Measurements from ENCODE around the gene C16orf74. TPM values are rescaled to one million over a fixed set of nuclear protein-coding genes. Genes with fewer than 3 reads are reported as not detected.

The C16orf74 gene
- total and polyA plus RNA-seq, 2 of the 8 experiments (the other 6 are each of a cell fraction or from before 2014, with no cell fraction given) = 7.3 to 9.3 TPM

DNA sequence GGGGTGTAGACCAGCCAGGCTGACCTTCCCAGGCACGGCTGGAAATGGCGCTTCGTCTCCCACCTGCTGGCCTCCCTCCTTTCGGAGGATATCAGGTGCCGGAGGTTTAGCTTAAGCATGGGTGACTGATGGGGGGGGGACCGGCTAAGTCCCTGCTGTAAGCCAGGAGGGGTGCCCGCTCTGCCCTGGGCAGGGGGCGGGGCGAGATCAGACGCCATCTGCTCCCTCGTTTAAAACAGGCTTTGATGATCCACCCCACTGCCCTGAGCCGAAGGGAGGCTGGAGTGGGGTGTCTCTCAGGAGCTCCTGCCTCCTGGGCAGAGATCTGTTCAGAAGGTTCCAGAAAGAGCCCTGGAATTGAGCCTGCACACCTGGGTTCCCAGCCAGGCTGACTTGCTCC, 26.0 kb downstream of the C16orf74 start:
- no peaks in the 10 kb centered on the region for H3K23me2 ChIP-seq (ENCODE audit: low read depth, low read length)
- POLR2A ChIA-PET (ENCODE audit: partially characterized antibody) = interaction anchor here (0.6 to 1.3 kb wide), 3 partner anchors 9 to 42 kb away, joined by 3 read pairs; no protein-coding TSS in a partner anchor
- H3K79me1 ChIP-seq (ENCODE audit: low read depth, low read length) = no peaks in the 10 kb centered on the region
- no peak overlapping the region for H2AFZ ChIP-seq (ENCODE audit: low read length)
- CTCF ChIA-PET (ENCODE audit: partially characterized antibody) = interaction anchor here (0.6 to 20.7 kb wide), 8 partner anchors 9 to 262 kb away, joined by 3 to 620 read pairs (median 3); partner anchors contain the start of gene GINS2
- no peak overlapping the region for H3K9ac ChIP-seq (replicated peaks in 1 of 4; ENCODE audit: extremely low read depth in 1 of 4, low read depth in 3 of 4, low read length in 3 of 4)
- H2BK12ac ChIP-seq (ENCODE audit: low read depth, low read length) = no peak overlapping the region
- DNase-seq (ENCODE audit: low read depth in 1 of 2, low spot score in 2 of 2) (no peak), FAIRE-seq (no peak)
- H2BK120ac ChIP-seq (replicated peaks; ENCODE audit: low read depth, low read length) = no peak overlapping the region
- no peak overlapping the region for H3K4me2 ChIP-seq (ENCODE audit: insufficient read depth in 1 of 2, low read depth in 2 of 2, low read length in 2 of 2)
- no peak overlapping the region for H2BK20ac ChIP-seq (ENCODE audit: low read length)
- no peak overlapping the region for H4K91ac ChIP-seq (replicated peaks; ENCODE audit: insufficient read length, low read length)
- no peak overlapping the region for H2BK15ac ChIP-seq (ENCODE audit: low read length)
- peaks cover 2 to 7% of the 10 kb centered on the region in 2 experiments for H4K20me1 ChIP-seq (replicated peaks in 1 of 2; ENCODE audit: control insufficient read depth in 1 of 2, insufficient read depth in 2 of 2, low read length in 2 of 2)
- no peak overlapping the region for H2AK5ac ChIP-seq (ENCODE audit: low read depth, low read length)
- no peaks in the 10 kb centered on the region for H3K79me2 ChIP-seq (ENCODE audit: control insufficient read depth in 1 of 2, insufficient read depth in 2 of 2, low read length in 2 of 2)
- H3K36me3 ChIP-seq (ENCODE audit: control insufficient read depth in 2 of 4, insufficient read depth in 4 of 4, low read length in 3 of 4) = no peaks in the 10 kb centered on the region
- no peak overlapping the region for H3K27ac ChIP-seq (ENCODE audit: low read depth, low read length)
- H3K18ac ChIP-seq (ENCODE audit: extremely low read depth, low read length) = no peak overlapping the region
- no peak overlapping the region for H4K5ac ChIP-seq (ENCODE audit: insufficient read length, low read depth, low read length)
- H3K23ac ChIP-seq (ENCODE audit: insufficient read length) = no peak overlapping the region
- no peak overlapping the region for H3K14ac ChIP-seq (ENCODE audit: insufficient read length)
- no peak overlapping the region for H3K56ac ChIP-seq (replicated peaks; ENCODE audit: insufficient read length, low read depth, low read length)
- no peak overlapping the region for H4K8ac ChIP-seq (ENCODE audit: extremely low read depth, insufficient read depth, low read length)
- no peak overlapping the region for H2BK5ac ChIP-seq (ENCODE audit: low read depth, low read length)
- no peak overlapping the region for H3K4me3 ChIP-seq (ENCODE audit: extremely low read depth in 1 of 4, insufficient read depth in 2 of 4, low read depth in 3 of 4, low read length in 4 of 4)
- H3K27me3 ChIP-seq (replicated peaks in 1 of 4; ENCODE audit: control insufficient read depth in 3 of 4, extremely low read depth in 1 of 4, insufficient read depth in 3 of 4, low read length in 3 of 4) = no peaks in the 10 kb centered on the region; a peak in 1 of 7 replicates
- 91% methylated on average over 12 of the region's 12 CpGs; no CpG with 5 or more reads in 1 of the 2 experiments for WGBS, 2 experiments (ENCODE audit: extremely low coverage in 1 of 2, insufficient coverage in 1 of 2, insufficient read length in 1 of 2, insufficient replicate concordance in 2 of 2, low coverage in 1 of 2, low lambda C conversion rate in 2 of 2, missing lambda C conversion rate in 1 of 2)
- H3K9me3 ChIP-seq (ENCODE audit: insufficient read depth in 2 of 2, low read depth in 1 of 2, low read length in 1 of 2) = no peaks in the 10 kb centered on the region
- no peak overlapping the region for H3K4ac ChIP-seq (replicated peaks; ENCODE audit: insufficient read length, low read depth, low read length)
- peaks cover 0 to 4% (median 1%) of the 10 kb centered on the region in 4 experiments; a peak in 3 of 7 replicates for H3K4me1 ChIP-seq (replicated peaks in 1 of 4; ENCODE audit: control insufficient read depth in 3 of 4, insufficient read depth in 4 of 4, low read length in 3 of 4)
- TF ChIP-seq POLR2AphosphoS5 (IDR thresholded peaks at IDR 0.05; ENCODE audit: low read depth, low read length) (no peak), CBX8 (IDR thresholded peaks at IDR 0.05; ENCODE audit: borderline replicate concordance, low read depth, low read length) (no peak), TEAD4 (IDR thresholded peaks at IDR 0.05; ENCODE audit: low read depth, low read length) (no peak), RAD21 (IDR thresholded peaks at IDR 0.05 in 1 of 2, conservative IDR thresholded peaks at IDR 0.05 in 1 of 2; ENCODE audit: low read depth in 2 of 2, low read length in 2 of 2) (no peak), TAF7 (optimal IDR thresholded peaks at IDR 0.05; ENCODE audit: borderline replicate concordance, low read depth, low read length) (no peak), SP1 (IDR thresholded peaks at IDR 0.05; ENCODE audit: low read depth, low read length) (no peak), SRF (IDR thresholded peaks at IDR 0.05; ENCODE audit: low read depth, low read length) (no peak), HDAC6 (IDR thresholded peaks at IDR 0.05; ENCODE audit: low read depth, low read length) (no peak), GABPA (IDR thresholded peaks at IDR 0.05; ENCODE audit: borderline replicate concordance, insufficient read depth, low read length) (no peak), FOSL1 (IDR thresholded peaks at IDR 0.05; ENCODE audit: insufficient read depth, low read depth, low read length) (no peak), SIN3A (conservative IDR thresholded peaks at IDR 0.05 in 1 of 2, IDR thresholded peaks at IDR 0.05 in 1 of 2; ENCODE audit: low read depth in 1 of 2, low read length in 2 of 2) (no peak), KDM1A (IDR thresholded peaks at IDR 0.05; ENCODE audit: borderline replicate concordance, low read length) (no peak), EGR1 (IDR thresholded peaks at IDR 0.05; ENCODE audit: borderline replicate concordance, low read depth, low read length) (no peak), PHF8 (conservative IDR thresholded peaks at IDR 0.05; ENCODE audit: low read depth, low read length) (no peak)
